Adipocyte (in vitro differentiated cells): Measurements from ENCODE around the gene TIGAR.

Source experiments
- DNase-seq: peaks from one replicate; pipeline ENCODE4 v3.0.0-alpha.2; 2015; ENCODE audit warnings: low read depth
- H3K27me3 ChIP-seq: replicated peaks from 2 replicates; pipeline ENCODE4 v1.7.0; 2013; ENCODE audit warnings: mild to moderate bottlenecking, low read length, moderate library complexity; ENCODE audit not compliant: control insufficient read depth, insufficient read depth
- H3K36me3 ChIP-seq: 2 replicates; pipeline ENCODE4 v1.7.0; 2013; ENCODE audit warnings: low read length, mild to moderate bottlenecking, moderate library complexity; ENCODE audit not compliant: control insufficient read depth, insufficient read depth, severe bottlenecking
- H3K4me1 ChIP-seq: 2 replicates; pipeline ENCODE4 v1.7.0; 2013; ENCODE audit warnings: mild to moderate bottlenecking, low read length, moderate library complexity; ENCODE audit not compliant: control insufficient read depth, insufficient read depth
- H3K4me3 ChIP-seq: 2 replicates; pipeline ENCODE4 v1.7.0; 2013; ENCODE audit warnings: mild to moderate bottlenecking, low read length, moderate library complexity
- H3K9ac ChIP-seq: 2 replicates; pipeline ENCODE4 v1.7.0; 2013; ENCODE audit warnings: mild to moderate bottlenecking, low read length, moderate library complexity
- H3K9me3 ChIP-seq: 2 replicates; pipeline ENCODE4 v1.7.0; 2013; ENCODE audit warnings: mild to moderate bottlenecking, low read length, moderate library complexity; ENCODE audit not compliant: control insufficient read depth

The TIGAR gene

GRCh38 chr12:4277205-4277543 is 43.8 kb upstream of the TIGAR start:
- no peak overlapping the region for H3K9ac ChIP-seq
- peaks cover 33% of the 10 kb centered on the region for H3K36me3 ChIP-seq
- H3K4me1 ChIP-seq: peaks cover 68% of the 10 kb centered on the region
- no peak for DNase-seq
- no peaks in the 10 kb centered on the region for H3K27me3 ChIP-seq
- H3K4me3 ChIP-seq: peak overlapping the region; percentile 93
- H3K9me3 ChIP-seq: no peaks in the 10 kb centered on the region

GRCh38 chr12:4277857-4278256 is 43.2 kb upstream of the TIGAR start:
- Histone ChIP-seq H3K9ac (no peak overlapping the region), H3K4me3 (no peak overlapping the region), H3K27me3 (no peaks in the 10 kb centered on the region), H3K36me3 (peaks cover 40% of the 10 kb centered on the region), H3K4me1 (peaks cover 63% of the 10 kb centered on the region), H3K9me3 (no peaks in the 10 kb centered on the region)
- DNase-seq: no peak

GRCh38 chr12:4278329-4279197 is 42.5 kb upstream of the TIGAR start:
- Histone ChIP-seq H3K4me1 (peaks cover 61% of the 10 kb centered on the region), H3K9me3 (no peaks in the 10 kb centered on the region), H3K9ac (peak overlapping the region; percentile 23), H3K36me3 (peaks cover 45% of the 10 kb centered on the region), H3K4me3 (peak overlapping the region; percentile 30), H3K27me3 (no peaks in the 10 kb centered on the region)
- no peak for DNase-seq

- Histone ChIP-seq H3K9ac (peak overlapping the region; percentile 23), H3K4me3 (peak overlapping the region; percentile 30), H3K36me3 (peaks cover 51% of the 10 kb centered on the region), H3K9me3 (no peaks in the 10 kb centered on the region), H3K4me1 (peaks cover 65% of the 10 kb centered on the region), H3K27me3 (no peaks in the 10 kb centered on the region)
- DNase-seq: no peak
Measured at GRCh38 chr12:4279198-4279690, 41.8 kb upstream of the TIGAR start.

GRCh38 chr12:4280351-4281163 is 40.5 kb upstream of the TIGAR start:
- peaks cover 65% of the 10 kb centered on the region for H3K4me1 ChIP-seq
- peak; percentile 13 for DNase-seq
- H3K27me3 ChIP-seq: no peaks in the 10 kb centered on the region
- H3K36me3 ChIP-seq: peaks cover 64% of the 10 kb centered on the region
- H3K4me3 ChIP-seq: peak overlapping the region; percentile 51
- no peaks in the 10 kb centered on the region for H3K9me3 ChIP-seq
- peak overlapping the region; percentile 63 for H3K9ac ChIP-seq

GRCh38 chr12:4281173-4281654 is 39.8 kb upstream of the TIGAR start:
- Histone ChIP-seq H3K9me3 (no peaks in the 10 kb centered on the region), H3K27me3 (no peaks in the 10 kb centered on the region), H3K36me3 (peaks cover 69% of the 10 kb centered on the region), H3K4me3 (peak overlapping the region; percentile 51), H3K4me1 (peaks cover 61% of the 10 kb centered on the region), H3K9ac (peak overlapping the region; percentile 63)
- no peak for DNase-seq

GRCh38 chr12:4282103-4282891 is 38.7 kb upstream of the TIGAR start:
- Histone ChIP-seq H3K4me3 (no peak overlapping the region), H3K27me3 (no peaks in the 10 kb centered on the region), H3K4me1 (peaks cover 58% of the 10 kb centered on the region), H3K36me3 (peaks cover 65% of the 10 kb centered on the region), H3K9ac (no peak overlapping the region), H3K9me3 (no peaks in the 10 kb centered on the region)
- DNase-seq: no peak

GRCh38 chr12:4282892-4283511 is 38.0 kb upstream of the TIGAR start:
- peaks cover 61% of the 10 kb centered on the region for H3K36me3 ChIP-seq
- no peak overlapping the region for H3K9ac ChIP-seq
- H3K27me3 ChIP-seq: no peaks in the 10 kb centered on the region
- DNase-seq: no peak
- no peak overlapping the region for H3K4me3 ChIP-seq
- peaks cover 61% of the 10 kb centered on the region for H3K4me1 ChIP-seq
- H3K9me3 ChIP-seq: no peaks in the 10 kb centered on the region

GRCh38 chr12:4283512-4284255 is 37.3 kb upstream of the TIGAR start:
- peaks cover 61% of the 10 kb centered on the region for H3K4me1 ChIP-seq
- no peaks in the 10 kb centered on the region for H3K9me3 ChIP-seq
- no peak overlapping the region for H3K9ac ChIP-seq
- no peak for DNase-seq
- H3K27me3 ChIP-seq: no peaks in the 10 kb centered on the region
- no peak overlapping the region for H3K4me3 ChIP-seq
- H3K36me3 ChIP-seq: peaks cover 64% of the 10 kb centered on the region

GRCh38 chr12:4284306-4284705 is 36.7 kb upstream of the TIGAR start:
- Histone ChIP-seq H3K27me3 (no peaks in the 10 kb centered on the region), H3K9me3 (no peaks in the 10 kb centered on the region), H3K36me3 (peaks cover 69% of the 10 kb centered on the region), H3K9ac (no peak overlapping the region), H3K4me3 (no peak overlapping the region), H3K4me1 (peaks cover 55% of the 10 kb centered on the region)
- no peak for DNase-seq
